Right atrium auricular region (tissue), 2 donors: Measurements from ENCODE around the gene MRPS6. TPM values are rescaled to one million over a fixed set of nuclear protein-coding genes. Genes with fewer than 3 reads are reported as not detected.

Experiments
- DNase-seq: peaks from one replicate; pipeline ENCODE4 v3.0.0-alpha.2; 2019; ENCODE audit warnings: low spot score
- H3K27ac ChIP-seq, 2 donors: fragments of 200-600 bp; sonication (generic); 1 replicate in 1 of 2; 2 replicates in 1 of 2; pipeline ENCODE4 v1.5.1; 2016 to 2019
- H3K27me3 ChIP-seq, 2 donors: fragments of 200-600 bp; sonication (generic); one replicate each; pipeline versions ENCODE4 v1.5.1 to v1.6.0; 2017 to 2019
- H3K36me3 ChIP-seq: fragments of 200-600 bp; sonication (generic); one replicate; pipeline ENCODE4 v1.5.1; 2016
- H3K4me1 ChIP-seq, 2 donors: fragments of 200-600 bp; sonication (generic); one replicate each; pipeline versions ENCODE4 v1.5.1 to v1.6.0; 2017 to 2019
- H3K4me3 ChIP-seq, 2 donors: fragments of 200-600 bp; sonication (generic); 1 replicate in 1 of 2; 2 replicates in 1 of 2; pipeline ENCODE4 v1.5.1; 2017 to 2019; ENCODE audit warnings: mild to moderate bottlenecking in 1 of 2, moderate library complexity in 1 of 2
- H3K9me3 ChIP-seq, 2 donors: fragments of 200-600 bp; sonication (generic); one replicate each; pipeline ENCODE4 v1.5.1; 2019
- total RNA-seq, 2 donors: library from RNA; depleted of rRNA; stranded (reverse); fragments of >200 nt; gene quantifications; one replicate each; pipeline ENCODE4 v1.1.0, GENCODE V29; 2016
- TF ChIP-seq, protein P1 (sequence below), 2 donors: fragments of 200-600 bp; sonication (generic); IDR thresholded peaks; one replicate each; pipeline ENCODE4 v1.5.1; 2019; ENCODE audit warnings: antibody characterized with exemption in 2 of 2

MRPS6 gene
- total RNA-seq, 2 donors from 2014 or later = 18.8 to 30.4 TPM

DNA sequence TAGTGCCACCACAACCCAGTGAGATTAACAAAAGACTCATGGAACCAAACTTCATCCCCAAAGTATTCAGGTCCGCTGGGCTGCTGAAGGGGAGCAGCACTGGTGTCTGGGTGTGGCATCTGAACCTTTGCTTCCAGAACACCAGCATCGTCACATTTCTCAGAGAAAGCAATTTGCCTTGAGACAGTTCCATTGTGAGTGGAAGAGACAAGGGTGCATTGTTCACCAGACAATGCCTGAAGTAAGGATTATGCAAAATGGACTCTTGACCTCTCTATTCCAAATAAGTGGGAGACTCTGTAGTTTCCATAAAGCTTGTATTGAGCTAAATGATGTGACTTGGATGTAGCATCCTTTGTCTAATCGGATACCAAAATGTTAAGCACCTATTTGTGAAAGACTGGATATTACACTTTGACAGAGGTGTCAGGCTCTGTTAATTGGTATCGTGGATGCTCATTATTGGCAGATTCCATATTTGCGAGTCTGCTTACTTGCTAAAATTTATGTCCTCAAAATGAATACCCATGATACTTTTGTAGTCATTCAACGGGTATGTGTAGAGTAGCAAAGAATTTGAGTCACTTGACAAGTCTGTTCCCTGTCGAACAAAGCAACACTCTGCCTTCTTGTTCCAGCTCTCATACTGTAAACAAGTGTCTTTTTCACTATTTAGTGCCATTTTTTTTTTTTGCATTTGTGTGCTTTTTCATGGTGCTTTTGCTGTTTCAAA is 75.6 kb downstream of the MRPS6 start:
- no peak for DNase-seq
- TF ChIP-seq, protein P1, sequence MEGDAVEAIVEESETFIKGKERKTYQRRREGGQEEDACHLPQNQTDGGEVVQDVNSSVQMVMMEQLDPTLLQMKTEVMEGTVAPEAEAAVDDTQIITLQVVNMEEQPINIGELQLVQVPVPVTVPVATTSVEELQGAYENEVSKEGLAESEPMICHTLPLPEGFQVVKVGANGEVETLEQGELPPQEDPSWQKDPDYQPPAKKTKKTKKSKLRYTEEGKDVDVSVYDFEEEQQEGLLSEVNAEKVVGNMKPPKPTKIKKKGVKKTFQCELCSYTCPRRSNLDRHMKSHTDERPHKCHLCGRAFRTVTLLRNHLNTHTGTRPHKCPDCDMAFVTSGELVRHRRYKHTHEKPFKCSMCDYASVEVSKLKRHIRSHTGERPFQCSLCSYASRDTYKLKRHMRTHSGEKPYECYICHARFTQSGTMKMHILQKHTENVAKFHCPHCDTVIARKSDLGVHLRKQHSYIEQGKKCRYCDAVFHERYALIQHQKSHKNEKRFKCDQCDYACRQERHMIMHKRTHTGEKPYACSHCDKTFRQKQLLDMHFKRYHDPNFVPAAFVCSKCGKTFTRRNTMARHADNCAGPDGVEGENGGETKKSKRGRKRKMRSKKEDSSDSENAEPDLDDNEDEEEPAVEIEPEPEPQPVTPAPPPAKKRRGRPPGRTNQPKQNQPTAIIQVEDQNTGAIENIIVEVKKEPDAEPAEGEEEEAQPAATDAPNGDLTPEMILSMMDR (IDR thresholded peaks at IDR 0.05) = no peak
- Histone ChIP-seq H3K4me3 (no peak overlapping the region), H3K27ac (no peak overlapping the region), H3K36me3 (no peaks in the 10 kb centered on the region), H3K27me3 (no peaks in the 10 kb centered on the region), H3K4me1 (peaks cover 0 to 16% of the 10 kb centered on the region in 2 donors), H3K9me3 (no peaks in the 10 kb centered on the region)

DNA sequence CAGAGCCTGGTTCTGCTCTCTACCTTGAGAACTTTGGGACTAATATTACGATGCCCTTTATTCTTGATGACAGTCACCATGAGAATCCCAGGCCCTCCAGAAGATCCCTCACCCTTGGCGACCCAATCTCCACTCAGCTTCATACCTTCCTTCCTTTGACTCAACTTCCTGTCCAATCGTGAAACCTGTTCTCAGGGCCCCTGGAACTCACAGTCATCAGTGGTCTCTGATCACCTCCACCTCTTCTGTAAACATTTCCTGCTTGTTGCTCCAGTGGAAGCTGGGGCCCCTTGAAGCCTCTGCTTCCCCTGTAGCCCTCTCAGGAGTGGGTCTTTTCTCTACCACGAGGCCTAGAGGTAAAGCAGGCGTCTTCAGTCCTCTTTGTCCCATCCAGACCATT is 79.1 kb downstream of the MRPS6 start:
- Histone ChIP-seq H3K4me3 (no peak overlapping the region), H3K9me3 (no peaks in the 10 kb centered on the region), H3K27me3 (no peaks in the 10 kb centered on the region), H3K36me3 (no peaks in the 10 kb centered on the region), H3K27ac (no peak overlapping the region), H3K4me1 (peaks cover 0 to 7% of the 10 kb centered on the region in 2 donors)
- DNase-seq = no peak
- TF ChIP-seq, protein P1 (IDR thresholded peaks at IDR 0.05) = no peak

DNA sequence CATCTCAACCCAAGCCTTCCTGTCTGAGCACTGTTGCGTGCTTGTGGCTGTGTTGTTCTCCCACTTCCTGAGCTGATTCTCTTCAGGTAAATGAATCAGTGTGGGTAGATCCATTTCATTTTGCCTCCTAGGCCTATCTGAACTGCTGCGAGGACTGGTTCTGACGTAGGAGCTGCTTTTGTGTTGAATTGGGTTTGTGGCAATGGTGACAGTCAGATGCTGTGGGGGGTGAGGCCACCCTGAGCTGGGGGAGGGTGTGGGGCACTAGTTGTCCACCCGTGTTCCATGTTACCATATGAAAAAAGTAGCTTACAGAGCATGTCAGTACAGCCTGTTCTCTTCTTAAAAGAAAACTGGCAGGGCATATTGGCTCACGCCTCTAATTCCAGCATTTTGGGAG is 81.5 kb downstream of the MRPS6 start:
- Histone ChIP-seq H3K9me3 (no peaks in the 10 kb centered on the region), H3K4me1 (no peaks in the 10 kb centered on the region), H3K27me3 (no peaks in the 10 kb centered on the region), H3K36me3 (no peaks in the 10 kb centered on the region), H3K4me3 (no peak overlapping the region), H3K27ac (no peak overlapping the region)
- TF ChIP-seq, protein P1 (IDR thresholded peaks at IDR 0.05) = no peak
- no peak for DNase-seq

DNA sequence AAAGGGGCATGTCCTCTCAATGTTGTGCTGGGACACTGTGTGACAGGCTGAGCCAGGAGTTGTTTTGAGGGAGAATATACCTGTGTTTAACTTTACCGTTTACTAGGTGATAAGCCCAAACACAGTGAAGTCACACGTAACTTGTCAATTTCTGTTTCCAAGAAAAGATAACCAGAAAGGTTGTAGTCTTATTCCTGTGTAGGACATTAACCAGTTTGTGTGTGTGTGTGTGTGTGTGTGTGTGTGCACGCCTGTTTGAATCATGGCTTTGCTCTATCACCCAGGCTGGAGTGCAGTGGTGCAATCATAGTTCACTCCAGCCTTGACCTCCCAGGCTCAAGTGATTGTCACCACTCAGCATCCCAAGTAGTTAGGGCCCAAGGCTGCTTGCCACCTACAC is 83.6 kb downstream of the MRPS6 start:
- no peaks in the 10 kb centered on the region for H3K9me3 ChIP-seq
- TF ChIP-seq, protein P1 (IDR thresholded peaks at IDR 0.05) = no peak
- H3K4me3 ChIP-seq = no peak overlapping the region
- no peaks in the 10 kb centered on the region for H3K4me1 ChIP-seq
- H3K36me3 ChIP-seq = no peaks in the 10 kb centered on the region
- DNase-seq = no peak
- no peak overlapping the region for H3K27ac ChIP-seq
- H3K27me3 ChIP-seq = no peaks in the 10 kb centered on the region

DNA sequence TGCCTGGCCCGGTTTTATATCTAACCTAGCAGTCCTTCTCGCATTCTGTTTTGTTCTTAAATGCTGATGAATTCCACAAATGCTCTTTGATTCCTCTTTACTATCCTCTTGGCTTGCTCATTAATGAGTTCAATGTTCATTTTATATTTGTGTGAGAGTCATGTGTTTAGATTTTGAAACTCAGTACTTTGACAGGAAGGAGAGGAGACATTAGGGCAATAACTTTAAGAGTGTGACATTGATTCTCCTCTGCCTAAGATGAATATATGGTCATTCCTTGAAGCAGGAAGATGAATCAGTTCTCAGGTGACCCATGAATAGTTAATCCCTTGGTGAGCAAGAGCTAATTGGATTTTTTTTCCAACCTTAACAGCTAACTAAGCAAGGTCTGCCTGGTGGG is 84.1 kb downstream of the MRPS6 start:
- Histone ChIP-seq H3K27ac (no peak overlapping the region), H3K36me3 (no peaks in the 10 kb centered on the region), H3K4me3 (no peak overlapping the region), H3K9me3 (peaks cover 0 to under 1% of the 10 kb centered on the region in 2 donors), H3K4me1 (no peaks in the 10 kb centered on the region), H3K27me3 (no peaks in the 10 kb centered on the region)
- DNase-seq = no peak
- TF ChIP-seq, protein P1 (IDR thresholded peaks at IDR 0.05) = no peak
